ENCODE measurements around the gene KLK15. TPM values are rescaled to one million over a fixed set of nuclear protein-coding genes. Genes with fewer than 3 reads are reported as not detected.

KLK15 gene
- total RNA-seq, 1 donor from 2014 or later: not detected

- TF ChIP-seq, protein P1, sequence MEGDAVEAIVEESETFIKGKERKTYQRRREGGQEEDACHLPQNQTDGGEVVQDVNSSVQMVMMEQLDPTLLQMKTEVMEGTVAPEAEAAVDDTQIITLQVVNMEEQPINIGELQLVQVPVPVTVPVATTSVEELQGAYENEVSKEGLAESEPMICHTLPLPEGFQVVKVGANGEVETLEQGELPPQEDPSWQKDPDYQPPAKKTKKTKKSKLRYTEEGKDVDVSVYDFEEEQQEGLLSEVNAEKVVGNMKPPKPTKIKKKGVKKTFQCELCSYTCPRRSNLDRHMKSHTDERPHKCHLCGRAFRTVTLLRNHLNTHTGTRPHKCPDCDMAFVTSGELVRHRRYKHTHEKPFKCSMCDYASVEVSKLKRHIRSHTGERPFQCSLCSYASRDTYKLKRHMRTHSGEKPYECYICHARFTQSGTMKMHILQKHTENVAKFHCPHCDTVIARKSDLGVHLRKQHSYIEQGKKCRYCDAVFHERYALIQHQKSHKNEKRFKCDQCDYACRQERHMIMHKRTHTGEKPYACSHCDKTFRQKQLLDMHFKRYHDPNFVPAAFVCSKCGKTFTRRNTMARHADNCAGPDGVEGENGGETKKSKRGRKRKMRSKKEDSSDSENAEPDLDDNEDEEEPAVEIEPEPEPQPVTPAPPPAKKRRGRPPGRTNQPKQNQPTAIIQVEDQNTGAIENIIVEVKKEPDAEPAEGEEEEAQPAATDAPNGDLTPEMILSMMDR (IDR thresholded peaks at IDR 0.05; ENCODE audit: unreplicated experiment): no peak
- DNase-seq (ENCODE audit: low spot score, unreplicated experiment): no peak
- H3K4me1 Mint-ChIP-seq (ENCODE audit: low read depth): no peaks in the 10 kb centered on the region
- no peaks in the 10 kb centered on the region for H3K36me3 Mint-ChIP-seq (ENCODE audit: insufficient read depth)
- H3K9me3 Mint-ChIP-seq (ENCODE audit: low read depth): no peaks in the 10 kb centered on the region
- no peak overlapping the region for H3K27ac Mint-ChIP-seq
- H3K4me3 Mint-ChIP-seq (ENCODE audit: low read depth): no peak overlapping the region
- H3K27me3 Mint-ChIP-seq: peaks cover 81% of the 10 kb centered on the region
Observed at GRCh38 chr19:50869479-50869878, 36.1 kb upstream of the KLK15 start.

GRCh38 chr19:50861496-50862286, 28.3 kb upstream of the KLK15 start:
- TF ChIP-seq, protein P1 (IDR thresholded peaks at IDR 0.05; ENCODE audit: unreplicated experiment): no peak

DNA sequence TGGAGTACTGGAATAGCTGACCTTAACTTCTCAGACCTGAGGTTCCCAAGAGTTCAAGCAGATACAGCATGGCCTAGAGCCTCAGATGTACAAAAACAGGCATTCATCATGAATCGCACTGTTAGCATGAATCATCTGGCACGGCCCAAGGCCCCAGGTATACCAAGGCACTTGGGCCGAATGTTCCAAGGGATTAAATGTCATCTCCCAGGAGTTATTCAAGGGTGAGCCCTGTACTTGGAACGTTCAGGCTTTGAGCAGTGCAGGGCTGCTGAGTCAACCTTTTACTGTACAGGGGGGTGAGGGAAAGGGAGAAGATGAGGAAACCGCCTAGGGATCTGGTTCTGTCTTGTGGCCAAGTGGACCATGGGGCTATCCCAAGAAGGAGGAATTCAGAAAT, 27.6 kb upstream of the KLK15 start:
- H3K27ac Mint-ChIP-seq: no peak overlapping the region
- DNase-seq (ENCODE audit: low spot score, unreplicated experiment): no peak
- TF ChIP-seq, protein P1 (IDR thresholded peaks at IDR 0.05; ENCODE audit: unreplicated experiment): no peak
- peaks cover 7% of the 10 kb centered on the region for H3K4me1 Mint-ChIP-seq (ENCODE audit: low read depth)
- H3K36me3 Mint-ChIP-seq (ENCODE audit: insufficient read depth): no peaks in the 10 kb centered on the region
- no peaks in the 10 kb centered on the region for H3K9me3 Mint-ChIP-seq (ENCODE audit: low read depth)
- peaks cover 76% of the 10 kb centered on the region for H3K27me3 Mint-ChIP-seq
- no peak overlapping the region for H3K4me3 Mint-ChIP-seq (ENCODE audit: low read depth)

More at GRCh38 chr19:50861496-50862286, 28.3 kb upstream of the KLK15 start:
- H3K9me3 Mint-ChIP-seq (ENCODE audit: low read depth): no peaks in the 10 kb centered on the region
- no peak overlapping the region for H3K27ac Mint-ChIP-seq
- peaks cover 76% of the 10 kb centered on the region for H3K27me3 Mint-ChIP-seq
- H3K4me1 Mint-ChIP-seq (ENCODE audit: low read depth): peaks cover 7% of the 10 kb centered on the region
- DNase-seq (ENCODE audit: low spot score, unreplicated experiment): no peak
- no peaks in the 10 kb centered on the region for H3K36me3 Mint-ChIP-seq (ENCODE audit: insufficient read depth)
- no peak overlapping the region for H3K4me3 Mint-ChIP-seq (ENCODE audit: low read depth)

DNA sequence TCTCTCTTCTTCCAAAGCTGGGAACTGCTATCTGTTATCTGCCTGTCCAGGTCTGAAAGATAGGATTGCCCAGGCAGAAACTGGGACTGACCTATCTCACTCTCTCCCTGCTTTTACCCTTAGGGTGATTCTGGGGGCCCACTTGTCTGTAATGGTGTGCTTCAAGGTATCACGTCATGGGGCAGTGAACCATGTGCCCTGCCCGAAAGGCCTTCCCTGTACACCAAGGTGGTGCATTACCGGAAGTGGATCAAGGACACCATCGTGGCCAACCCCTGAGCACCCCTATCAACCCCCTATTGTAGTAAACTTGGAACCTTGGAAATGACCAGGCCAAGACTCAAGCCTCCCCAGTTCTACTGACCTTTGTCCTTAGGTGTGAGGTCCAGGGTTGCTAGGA, 26.5 kb upstream of the KLK15 start:
- H3K36me3 Mint-ChIP-seq (ENCODE audit: insufficient read depth): no peaks in the 10 kb centered on the region
- H3K27me3 Mint-ChIP-seq: peaks cover 75% of the 10 kb centered on the region
- no peaks in the 10 kb centered on the region for H3K9me3 Mint-ChIP-seq (ENCODE audit: low read depth)
- H3K27ac Mint-ChIP-seq: no peak overlapping the region
- no peak overlapping the region for H3K4me3 Mint-ChIP-seq (ENCODE audit: low read depth)
- peaks cover 7% of the 10 kb centered on the region for H3K4me1 Mint-ChIP-seq (ENCODE audit: low read depth)
- TF ChIP-seq, protein P1 (IDR thresholded peaks at IDR 0.05; ENCODE audit: unreplicated experiment): no peak
- DNase-seq (ENCODE audit: low spot score, unreplicated experiment): no peak

GRCh38 chr19:50858886-50859285, 25.5 kb upstream of the KLK15 start:
- TF ChIP-seq, protein P1 (IDR thresholded peaks at IDR 0.05; ENCODE audit: unreplicated experiment): no peak
- no peak for DNase-seq (ENCODE audit: low spot score, unreplicated experiment)
- Mint-ChIP-seq H3K4me1 (ENCODE audit: low read depth) (peaks cover 7% of the 10 kb centered on the region), H3K27me3 (peaks cover 74% of the 10 kb centered on the region), H3K4me3 (ENCODE audit: low read depth) (no peak overlapping the region), H3K9me3 (ENCODE audit: low read depth) (no peaks in the 10 kb centered on the region), H3K27ac (peak overlapping the region; percentile 45), H3K36me3 (ENCODE audit: insufficient read depth) (no peaks in the 10 kb centered on the region)
